Measurements from ENCODE around the gene AK5.

The AK5 gene

DNA sequence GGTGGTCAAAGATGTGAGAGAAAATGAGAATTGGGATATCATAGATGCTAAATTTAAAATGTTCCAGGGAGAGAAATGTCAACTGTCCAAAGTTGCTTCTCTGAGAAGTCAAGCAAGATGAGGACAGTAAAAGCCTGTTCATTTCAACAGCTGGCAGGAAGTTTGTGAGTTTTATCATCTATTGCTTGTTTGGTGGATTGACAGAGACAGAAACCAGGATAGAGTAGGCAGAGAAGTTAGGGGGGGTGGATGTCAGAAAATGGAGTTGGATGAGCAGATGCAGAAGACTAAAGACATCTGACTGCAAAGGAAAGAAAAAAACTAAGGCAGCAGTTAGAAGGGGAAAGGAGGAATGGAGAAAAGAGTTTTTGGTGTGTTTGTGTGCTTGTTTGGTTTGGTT is 78.4 kb downstream of the AK5 start:
- TF ChIP-seq, protein P1, sequence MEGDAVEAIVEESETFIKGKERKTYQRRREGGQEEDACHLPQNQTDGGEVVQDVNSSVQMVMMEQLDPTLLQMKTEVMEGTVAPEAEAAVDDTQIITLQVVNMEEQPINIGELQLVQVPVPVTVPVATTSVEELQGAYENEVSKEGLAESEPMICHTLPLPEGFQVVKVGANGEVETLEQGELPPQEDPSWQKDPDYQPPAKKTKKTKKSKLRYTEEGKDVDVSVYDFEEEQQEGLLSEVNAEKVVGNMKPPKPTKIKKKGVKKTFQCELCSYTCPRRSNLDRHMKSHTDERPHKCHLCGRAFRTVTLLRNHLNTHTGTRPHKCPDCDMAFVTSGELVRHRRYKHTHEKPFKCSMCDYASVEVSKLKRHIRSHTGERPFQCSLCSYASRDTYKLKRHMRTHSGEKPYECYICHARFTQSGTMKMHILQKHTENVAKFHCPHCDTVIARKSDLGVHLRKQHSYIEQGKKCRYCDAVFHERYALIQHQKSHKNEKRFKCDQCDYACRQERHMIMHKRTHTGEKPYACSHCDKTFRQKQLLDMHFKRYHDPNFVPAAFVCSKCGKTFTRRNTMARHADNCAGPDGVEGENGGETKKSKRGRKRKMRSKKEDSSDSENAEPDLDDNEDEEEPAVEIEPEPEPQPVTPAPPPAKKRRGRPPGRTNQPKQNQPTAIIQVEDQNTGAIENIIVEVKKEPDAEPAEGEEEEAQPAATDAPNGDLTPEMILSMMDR (IDR thresholded peaks at IDR 0.05) = no peak
- TF ChIP-seq ZFX (IDR thresholded peaks at IDR 0.05; ENCODE audit: borderline replicate concordance) = no peak
- H3K27ac ChIP-seq = no peak overlapping the region

DNA sequence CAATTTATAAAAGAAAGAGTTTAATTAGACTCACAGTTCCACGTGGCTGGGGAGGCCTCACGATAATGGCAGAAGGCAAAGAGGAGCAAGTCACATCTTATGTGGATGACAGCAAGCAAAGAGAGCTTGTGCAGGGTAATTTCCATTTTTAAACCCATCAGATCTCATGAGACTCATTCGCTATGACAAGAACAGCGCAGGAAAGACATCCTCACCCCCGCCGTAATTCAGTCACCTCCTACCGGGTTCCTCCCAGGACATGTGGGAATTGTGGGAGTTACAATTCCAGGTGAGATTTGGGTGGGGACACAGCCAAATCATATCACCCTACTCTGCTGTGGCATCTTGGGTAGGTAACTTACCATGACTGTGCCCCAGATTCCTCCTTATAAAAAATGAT is 79.8 kb downstream of the AK5 start:
- no peak for TF ChIP-seq ZFX (IDR thresholded peaks at IDR 0.05; ENCODE audit: borderline replicate concordance)
- TF ChIP-seq, protein P1 (IDR thresholded peaks at IDR 0.05) = no peak
- H3K27ac ChIP-seq = no peak overlapping the region

DNA sequence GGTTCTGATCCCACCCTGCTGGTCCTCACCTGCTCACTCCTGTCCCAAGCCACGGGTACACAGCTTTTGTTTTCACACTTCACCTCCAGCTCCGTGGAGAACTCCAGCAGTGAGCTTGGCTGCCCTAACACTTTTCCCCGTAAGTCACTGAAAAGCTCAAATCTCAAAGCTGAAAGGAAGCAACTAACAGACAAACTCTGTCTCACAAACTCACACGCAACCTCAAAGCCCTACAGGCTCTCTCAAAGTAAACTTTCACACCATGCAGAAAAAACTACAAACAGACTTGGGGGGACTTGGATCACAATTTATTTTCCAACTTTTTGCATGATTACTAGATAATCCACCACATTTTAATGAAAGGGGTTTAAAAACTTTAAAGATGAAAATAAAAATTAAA is 88.3 kb downstream of the AK5 start:
- TF ChIP-seq, protein P1 (IDR thresholded peaks at IDR 0.05) = no peak
- H3K27ac ChIP-seq = no peak overlapping the region

DNA sequence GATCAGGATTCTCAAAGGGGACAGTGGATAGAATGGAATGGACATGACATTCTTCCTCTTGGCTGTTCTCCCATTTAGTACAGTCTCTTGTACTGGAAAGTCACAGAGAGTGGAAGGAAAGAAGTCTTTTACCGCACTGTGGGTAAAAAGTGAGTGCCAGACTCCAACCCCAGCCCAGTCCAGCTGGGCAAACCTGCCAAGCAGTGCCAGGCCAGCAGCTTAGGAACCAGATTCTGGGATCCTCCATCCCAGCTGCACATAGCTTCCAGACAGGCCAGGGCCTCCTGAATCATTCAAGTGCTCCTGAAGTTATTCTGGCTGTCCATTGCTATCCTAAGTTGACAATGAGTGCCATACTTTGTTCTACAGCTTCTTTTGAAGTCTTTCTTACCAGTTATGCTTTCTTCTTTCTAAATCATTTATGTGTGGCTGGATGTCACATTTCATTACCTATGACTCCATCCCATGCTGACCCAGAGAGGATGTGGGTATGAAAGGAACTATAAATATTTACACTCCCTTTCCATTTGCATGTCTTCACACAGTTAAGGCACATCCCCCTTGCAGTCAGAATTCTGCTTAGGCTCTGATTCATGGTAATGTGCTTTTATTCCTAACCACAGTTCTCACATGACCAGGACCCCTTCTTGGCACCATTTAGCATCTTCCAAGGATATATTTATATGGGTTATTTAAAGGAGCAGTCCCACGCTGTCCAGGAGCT is 88.9 kb downstream of the AK5 start:
- no peak overlapping the region for H3K27ac ChIP-seq
- TF ChIP-seq, protein P1 (IDR thresholded peaks at IDR 0.05) = no peak
- no peak for TF ChIP-seq ZFX (IDR thresholded peaks at IDR 0.05; ENCODE audit: borderline replicate concordance)

DNA sequence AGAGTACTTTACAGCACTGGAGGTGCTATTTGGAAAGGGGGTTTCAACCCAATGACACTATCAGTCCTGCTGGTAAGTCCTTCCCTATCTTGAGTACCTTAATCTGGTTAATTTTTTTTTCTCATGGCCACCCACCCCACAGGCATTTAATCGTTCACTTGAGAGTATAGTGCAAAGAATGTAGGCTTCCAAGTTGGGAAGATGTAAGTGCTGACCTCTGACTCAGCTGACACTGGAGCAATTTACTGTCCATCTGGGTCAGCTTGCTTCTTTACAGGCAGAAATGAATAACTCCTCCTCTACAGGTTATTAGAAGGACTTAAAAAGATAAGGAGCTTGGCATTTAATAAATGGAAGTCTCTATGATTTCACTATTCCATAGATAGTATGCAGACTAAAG is 89.6 kb downstream of the AK5 start:
- H3K27ac ChIP-seq = no peak overlapping the region

DNA sequence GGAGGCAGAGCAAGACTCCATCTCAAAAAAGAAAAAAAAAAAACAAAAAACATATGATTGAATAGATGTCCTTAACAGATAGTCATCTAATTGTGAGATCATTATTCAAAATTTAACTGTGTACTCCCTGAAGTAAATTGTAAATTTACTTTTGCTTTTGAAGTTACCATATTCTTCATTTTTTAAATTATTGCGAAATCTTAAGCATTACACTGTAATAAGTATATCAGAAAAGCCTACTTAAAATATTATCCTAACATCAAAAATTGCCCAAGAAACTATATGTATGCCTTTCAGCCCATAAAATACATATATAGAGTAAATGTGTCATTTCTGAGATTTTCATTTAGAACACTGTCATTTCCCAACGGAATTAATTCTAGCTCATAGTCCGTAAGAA is 91.9 kb downstream of the AK5 start:
- TF ChIP-seq, protein P1 (IDR thresholded peaks at IDR 0.05) = no peak
- no peak for TF ChIP-seq ZFX (IDR thresholded peaks at IDR 0.05; ENCODE audit: borderline replicate concordance)
- H3K27ac ChIP-seq = no peak overlapping the region

More for the DNA sequence above, 89.6 kb downstream of the AK5 start:
- no peak for TF ChIP-seq ZFX (IDR thresholded peaks at IDR 0.05; ENCODE audit: borderline replicate concordance)
- TF ChIP-seq, protein P1 (IDR thresholded peaks at IDR 0.05) = no peak

DNA sequence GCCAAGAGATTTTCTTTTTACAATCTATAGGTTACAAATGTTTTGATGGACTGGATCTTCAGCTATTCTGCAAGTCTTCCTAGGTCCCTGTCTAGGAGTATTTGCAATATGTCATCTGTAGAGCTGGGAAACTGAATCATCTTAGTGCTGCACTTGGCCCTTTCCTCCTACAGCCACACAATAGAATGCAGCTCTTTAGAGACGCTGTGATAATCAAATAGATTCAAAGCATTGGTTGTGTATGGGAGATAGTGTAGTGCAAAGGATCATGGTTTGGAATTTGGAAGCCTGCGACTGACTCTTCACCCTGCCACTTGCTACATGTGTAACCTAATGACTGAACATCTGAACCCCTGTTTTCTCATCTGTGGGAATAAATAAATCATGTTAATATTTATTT is 93.7 kb downstream of the AK5 start:
- no peak overlapping the region for H3K27ac ChIP-seq
- TF ChIP-seq ZFX (IDR thresholded peaks at IDR 0.05; ENCODE audit: borderline replicate concordance) = no peak

DNA sequence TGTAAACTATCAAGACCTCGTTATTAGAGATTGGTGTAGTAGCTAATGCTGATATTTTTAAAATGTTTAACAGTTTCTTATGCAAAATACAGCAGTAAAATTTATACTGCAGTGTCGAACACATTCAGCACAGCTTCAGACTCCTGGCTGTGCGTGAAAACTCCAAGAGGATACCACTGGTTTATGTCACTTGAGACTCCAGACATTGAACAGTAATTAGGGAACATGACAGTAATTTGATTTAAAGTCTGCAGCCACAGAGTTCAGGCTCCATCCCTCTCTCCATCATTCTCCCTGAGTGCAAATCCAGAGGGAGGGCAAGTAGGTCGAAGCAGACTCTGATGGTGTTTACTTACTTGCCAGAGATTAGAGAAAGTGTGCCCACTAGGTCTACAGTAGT is 94.2 kb downstream of the AK5 start:
- no peak overlapping the region for H3K27ac ChIP-seq
- TF ChIP-seq ZFX (IDR thresholded peaks at IDR 0.05; ENCODE audit: borderline replicate concordance) = no peak
- TF ChIP-seq, protein P1 (IDR thresholded peaks at IDR 0.05) = no peak

Measured in 22Rv1 (cell line).